ENCODE results near the gene LRP3. TPM values are rescaled to one million over a fixed set of nuclear protein-coding genes. Genes with fewer than 3 reads are reported as not detected.
A peak's percentile ranks its signal among the peaks of the same experiment; 100 is the strongest.

The LRP3 gene
- total RNA-seq, 5 donors from 2014 or later (not counting 1 experiment from before 2014, with no cell fraction given): 0.13 to 0.55 (median 0.19) TPM; not detected in 2

DNA sequence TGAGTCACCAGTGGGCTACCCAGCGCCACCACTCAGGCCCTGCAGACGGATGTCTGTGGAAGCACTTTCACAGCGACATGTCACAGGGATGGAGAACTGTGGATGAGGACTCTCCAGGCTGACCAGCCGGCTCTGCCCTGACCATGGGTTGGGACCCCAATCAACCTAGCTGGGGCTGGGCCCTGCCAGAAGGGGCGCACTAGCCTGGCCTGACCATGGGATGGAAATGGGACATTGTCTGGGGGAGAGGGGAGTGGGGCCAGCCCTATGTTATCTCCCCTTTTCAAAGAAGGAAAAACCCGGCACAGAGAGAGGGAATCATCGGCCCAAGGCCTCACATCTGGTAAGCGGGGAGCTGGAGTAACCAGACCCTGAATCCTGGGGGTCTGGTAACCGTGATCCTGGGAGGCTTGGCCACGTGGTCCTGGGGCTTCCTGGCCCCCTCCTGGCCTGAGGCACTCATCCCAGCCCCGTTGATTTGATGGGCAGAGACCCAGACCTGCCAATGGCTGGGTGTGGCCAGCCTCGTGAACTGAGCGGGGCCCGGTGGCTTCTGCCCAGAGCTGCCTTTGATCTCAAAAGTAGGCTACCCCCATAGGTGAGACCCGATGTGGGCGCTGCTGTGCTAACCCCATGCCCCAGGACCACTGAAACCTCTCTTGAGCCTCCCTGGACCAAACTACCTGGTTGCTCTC, 42.7 kb downstream of the LRP3 start:
- H3K4me3 Mint-ChIP-seq: no peak overlapping the region
- H3K27me3 Mint-ChIP-seq: peaks cover 0 to 6% of the 10 kb centered on the region in 2 donors
- Histone ChIP-seq H3K27ac (ENCODE audit: low read length) (no peak overlapping the region), H3K9me3 (no peaks in the 10 kb centered on the region), H3K4me3 (ENCODE audit: control insufficient read depth in 1 of 2, extremely low read depth in 1 of 2, low read length in 1 of 2) (no peak overlapping the region), H3K27me3 (replicated peaks in 1 of 2; ENCODE audit: control insufficient read depth in 2 of 2, extremely low read depth in 1 of 2, insufficient read depth in 2 of 2, low read length in 1 of 2) (peaks cover 2 to 39% of the 10 kb centered on the region in 2 experiments), H3K36me3 (ENCODE audit: control insufficient read depth in 2 of 2, extremely low read depth in 1 of 2, insufficient read depth in 1 of 2, low read length in 1 of 2) (no peaks in the 10 kb centered on the region), H3K4me1 (ENCODE audit: control insufficient read depth in 1 of 2, extremely low read depth in 1 of 2, insufficient read depth in 2 of 2, low read length in 2 of 2) (peaks cover 0 to 54% of the 10 kb centered on the region in 2 experiments)
- no peak overlapping the region for H3K27ac Mint-ChIP-seq
- H3K36me3 Mint-ChIP-seq: no peaks in the 10 kb centered on the region
- DNase-seq (no peak), ATAC-seq (replicated peaks in 1 of 4) (no peak)
- CTCF ChIA-PET: interaction anchor here (0.6 to 1.5 kb wide), 6 partner anchors 87 to 671 kb away, joined by 3 to 17 read pairs (median 4); partner anchors contain the start of gene CEBPG (in 1 of the 2)
- peaks cover 0 to 9% (median 6%) of the 10 kb centered on the region in 3 donors for H3K4me1 Mint-ChIP-seq
- 84% methylated on average over 16 of the region's 16 CpGs for WGBS (ENCODE audit: insufficient coverage)
- POLR2A ChIA-PET: no interaction called here
- no peaks in the 10 kb centered on the region for H3K9me3 Mint-ChIP-seq

DNA sequence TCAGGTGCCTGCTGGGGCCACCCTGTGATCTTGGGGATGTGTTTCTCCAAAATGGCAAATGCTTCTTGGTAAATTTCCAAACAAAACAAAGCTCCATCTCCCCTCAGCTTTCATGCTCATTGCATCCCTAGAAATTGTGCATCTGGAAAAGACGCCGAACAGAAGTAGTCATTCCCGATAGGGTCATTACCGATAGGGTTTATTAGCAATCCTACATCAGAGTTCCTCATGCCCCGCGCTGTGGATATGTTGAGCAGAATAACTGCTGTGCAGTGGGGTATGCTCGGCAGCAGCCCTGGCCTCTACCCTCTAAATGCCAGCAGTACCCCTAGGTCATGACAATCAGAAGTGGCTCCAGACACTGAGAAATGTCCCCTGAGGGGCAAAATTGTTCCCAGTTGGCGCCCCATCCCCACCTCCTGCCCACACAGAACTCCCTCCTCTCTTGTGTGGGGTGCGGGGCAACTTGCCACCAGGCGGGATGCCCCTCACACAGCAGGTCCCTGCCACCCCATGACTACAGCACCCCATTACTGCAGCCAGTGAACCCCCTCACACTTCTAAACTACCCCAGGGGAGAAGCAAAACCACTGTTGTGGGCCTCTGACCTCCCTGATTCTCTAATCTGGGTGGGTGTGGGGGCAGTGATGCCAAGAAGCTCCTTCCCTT, 44.5 kb downstream of the LRP3 start:
- H3K4me1 ChIP-seq (ENCODE audit: control insufficient read depth in 1 of 2, extremely low read depth in 1 of 2, insufficient read depth in 2 of 2, low read length in 2 of 2): peaks cover 0 to 60% of the 10 kb centered on the region in 2 experiments
- Mint-ChIP-seq H3K36me3 (no peaks in the 10 kb centered on the region), H3K9me3 (no peaks in the 10 kb centered on the region), H3K4me3 (no peak overlapping the region), H3K4me1 (peaks cover 0 to 9% (median 6%) of the 10 kb centered on the region in 3 donors), H3K27ac (no peak overlapping the region), H3K27me3 (peaks cover 4 to 9% of the 10 kb centered on the region in 2 donors)
- ChIA-PET POLR2A (no interaction called here), CTCF (interaction anchor here in 1 of 2 donors (0.6 to 0.9 kb wide), 2 partner anchors 167 to 741 kb away, joined by 3 to 6 read pairs; no protein-coding TSS in a partner anchor)
- no peaks in the 10 kb centered on the region for H3K9me3 ChIP-seq
- peaks cover 0 to 29% of the 10 kb centered on the region in 2 experiments for H3K27me3 ChIP-seq (replicated peaks in 1 of 2; ENCODE audit: control insufficient read depth in 2 of 2, extremely low read depth in 1 of 2, insufficient read depth in 2 of 2, low read length in 1 of 2)
- 87% methylated on average over 4 of the region's 10 CpGs for WGBS (ENCODE audit: insufficient coverage)
- ATAC-seq (replicated peaks in 1 of 4): no peak
- no peak overlapping the region for H3K4me3 ChIP-seq (ENCODE audit: control insufficient read depth in 1 of 2, extremely low read depth in 1 of 2, low read length in 1 of 2)
- no peak for DNase-seq
- H3K36me3 ChIP-seq (ENCODE audit: control insufficient read depth in 2 of 2, extremely low read depth in 1 of 2, insufficient read depth in 1 of 2, low read length in 1 of 2): no peaks in the 10 kb centered on the region
- H3K27ac ChIP-seq (ENCODE audit: low read length): no peak overlapping the region

DNA sequence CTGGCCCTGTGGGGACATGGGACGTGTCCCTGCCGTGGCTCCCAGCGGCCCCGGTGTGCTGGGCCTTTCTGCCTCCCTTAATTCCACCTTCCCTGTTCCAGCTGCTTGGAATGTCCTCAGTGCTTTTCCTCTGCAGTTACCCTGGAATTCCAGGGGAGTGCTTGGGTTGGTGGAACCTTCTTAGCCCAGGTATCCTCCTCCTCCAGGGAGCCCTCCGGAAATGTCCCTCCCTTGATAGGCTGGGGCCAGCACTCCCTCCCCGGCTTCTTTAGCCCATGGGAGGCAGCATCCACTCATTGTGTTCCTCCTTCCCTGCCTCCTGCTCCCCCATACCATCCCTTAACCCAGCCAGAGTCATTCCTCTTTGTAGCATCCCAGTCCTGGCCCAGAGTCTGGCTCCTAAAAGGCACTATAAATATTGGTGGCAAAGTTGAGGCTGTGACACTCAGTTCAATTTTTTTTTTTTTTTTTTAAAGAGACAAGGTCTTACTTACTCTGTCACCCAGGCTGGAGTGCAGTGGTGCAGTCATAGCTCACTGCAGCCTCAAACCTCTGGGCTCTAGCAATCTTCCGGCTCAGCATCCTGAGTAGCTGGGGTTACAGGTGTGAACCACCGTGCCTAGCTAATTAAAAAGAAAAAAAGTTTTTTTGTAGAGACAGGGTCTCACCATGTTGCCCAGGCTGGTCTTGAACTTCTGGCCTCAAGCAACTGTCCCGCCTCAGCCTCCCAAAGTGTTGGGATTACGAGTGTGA, 45.3 kb downstream of the LRP3 start:
- H3K27ac ChIP-seq (ENCODE audit: low read length): no peak overlapping the region
- 100% methylated on average over 1 of the region's 10 CpGs for WGBS (ENCODE audit: insufficient coverage)

DNA sequence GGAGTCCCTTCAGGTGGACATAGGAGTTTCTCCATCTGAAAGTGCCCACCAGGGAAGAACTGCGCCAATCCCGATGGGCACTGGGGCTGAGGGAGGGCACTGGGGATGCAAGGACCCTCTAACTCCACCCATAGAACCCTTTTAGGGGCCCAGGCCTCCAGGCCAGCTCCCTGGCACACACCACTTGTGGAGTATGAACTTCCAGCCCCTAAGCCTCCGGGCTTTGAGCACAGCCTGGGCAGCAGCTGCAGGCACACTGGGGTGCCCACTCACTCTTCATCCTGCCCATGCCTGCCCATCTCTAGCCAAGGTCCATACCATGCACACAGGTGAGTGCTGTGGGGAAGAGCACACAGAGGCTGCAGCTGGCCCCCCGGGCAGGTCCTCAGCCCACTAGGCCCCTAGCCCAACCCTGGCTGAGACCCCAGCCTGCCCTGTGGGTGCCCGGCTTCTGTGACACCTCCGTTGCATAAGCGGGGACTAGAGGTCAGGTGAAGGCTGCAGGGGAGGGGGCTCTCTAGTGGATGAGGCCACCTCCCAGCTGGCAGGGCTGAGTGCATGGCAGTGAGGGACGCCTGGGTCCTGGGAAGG, 46.1 kb downstream of the LRP3 start:
- ATAC-seq (replicated peaks in 1 of 4) (no peak), DNase-seq (no peak)
- H3K27ac Mint-ChIP-seq: no peak overlapping the region
- H3K9me3 Mint-ChIP-seq: no peaks in the 10 kb centered on the region
- no peak overlapping the region for H3K4me3 ChIP-seq (ENCODE audit: control insufficient read depth in 1 of 2, extremely low read depth in 1 of 2, low read length in 1 of 2)
- H3K36me3 Mint-ChIP-seq: no peaks in the 10 kb centered on the region
- WGBS (ENCODE audit: insufficient coverage): 98% methylated on average over 6 of the region's 8 CpGs
- peaks cover 4 to 9% of the 10 kb centered on the region in 2 donors for H3K27me3 Mint-ChIP-seq
- no peaks in the 10 kb centered on the region for H3K36me3 ChIP-seq (ENCODE audit: control insufficient read depth in 2 of 2, extremely low read depth in 1 of 2, insufficient read depth in 1 of 2, low read length in 1 of 2)
- no peaks in the 10 kb centered on the region for H3K9me3 ChIP-seq
- ChIA-PET CTCF (no interaction called here), POLR2A (no interaction called here)
- peaks cover 0 to 17% of the 10 kb centered on the region in 2 experiments for H3K27me3 ChIP-seq (replicated peaks in 1 of 2; ENCODE audit: control insufficient read depth in 2 of 2, extremely low read depth in 1 of 2, insufficient read depth in 2 of 2, low read length in 1 of 2)
- no peak overlapping the region for H3K27ac ChIP-seq (ENCODE audit: low read length)
- no peak overlapping the region for H3K4me3 Mint-ChIP-seq
- H3K4me1 ChIP-seq (ENCODE audit: control insufficient read depth in 1 of 2, extremely low read depth in 1 of 2, insufficient read depth in 2 of 2, low read length in 2 of 2): peaks cover 0 to 56% of the 10 kb centered on the region in 2 experiments
- peaks cover 0 to 7% (median 3%) of the 10 kb centered on the region in 3 donors for H3K4me1 Mint-ChIP-seq

More for the DNA sequence above, 45.3 kb downstream of the LRP3 start:
- DNase-seq (peak in 1 of 35 experiments; percentile 33), ATAC-seq (replicated peaks in 1 of 4) (no peak)
- H3K4me1 Mint-ChIP-seq: peaks cover 0 to 9% (median 6%) of the 10 kb centered on the region in 3 donors
- peak overlapping the region in 1 of 2 donors; percentile 13 for H3K27ac Mint-ChIP-seq
- no peak overlapping the region for H3K4me3 Mint-ChIP-seq
- ChIA-PET CTCF (interaction anchor here in 1 of 2 donors (0.9 kb wide), 1 partner anchor 166 kb away, joined by 6 read pairs; no protein-coding TSS in a partner anchor), POLR2A (no interaction called here)
- Histone ChIP-seq H3K4me1 (ENCODE audit: control insufficient read depth in 1 of 2, extremely low read depth in 1 of 2, insufficient read depth in 2 of 2, low read length in 2 of 2) (peaks cover 0 to 60% of the 10 kb centered on the region in 2 experiments), H3K36me3 (ENCODE audit: control insufficient read depth in 2 of 2, extremely low read depth in 1 of 2, insufficient read depth in 1 of 2, low read length in 1 of 2) (no peaks in the 10 kb centered on the region), H3K4me3 (ENCODE audit: control insufficient read depth in 1 of 2, extremely low read depth in 1 of 2, low read length in 1 of 2) (no peak overlapping the region), H3K9me3 (no peaks in the 10 kb centered on the region), H3K27me3 (replicated peaks in 1 of 2; ENCODE audit: control insufficient read depth in 2 of 2, extremely low read depth in 1 of 2, insufficient read depth in 2 of 2, low read length in 1 of 2) (peaks cover 0 to 25% of the 10 kb centered on the region in 2 experiments)
- H3K27me3 Mint-ChIP-seq: peaks cover 4 to 11% of the 10 kb centered on the region in 2 donors
- no peaks in the 10 kb centered on the region for H3K9me3 Mint-ChIP-seq
- no peaks in the 10 kb centered on the region for H3K36me3 Mint-ChIP-seq

DNA sequence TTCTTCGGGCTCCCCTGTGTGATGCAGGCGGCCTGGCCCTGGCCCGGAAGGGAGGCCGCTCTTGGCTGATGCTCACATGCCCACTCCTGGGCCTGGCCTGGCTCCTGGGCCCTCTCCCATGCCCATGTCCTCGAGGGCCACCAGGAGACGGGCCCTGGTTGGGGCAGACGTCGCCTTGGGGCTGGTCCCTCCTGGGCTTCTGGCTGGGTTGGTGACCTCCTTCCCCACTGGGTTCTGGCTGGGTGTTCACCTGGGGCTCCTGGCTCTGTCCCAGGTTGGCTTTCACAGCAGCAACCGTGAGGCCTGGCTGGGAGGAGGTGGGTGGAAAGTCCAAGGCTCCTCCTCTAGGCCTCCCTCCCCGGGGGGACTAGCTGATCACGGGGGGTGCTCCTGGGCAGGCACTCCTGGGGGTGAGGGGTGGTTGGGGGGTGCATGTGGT, 47.0 kb downstream of the LRP3 start:
- no peak overlapping the region for H3K4me3 Mint-ChIP-seq
- 84% methylated on average over 6 of the region's 11 CpGs for WGBS (ENCODE audit: insufficient coverage)
- peaks cover 0 to 49% of the 10 kb centered on the region in 2 experiments for H3K4me1 ChIP-seq (ENCODE audit: control insufficient read depth in 1 of 2, extremely low read depth in 1 of 2, insufficient read depth in 2 of 2, low read length in 2 of 2)
- H3K36me3 Mint-ChIP-seq: no peaks in the 10 kb centered on the region
- peaks cover 0 to 4% (median 0%) of the 10 kb centered on the region in 3 donors for H3K4me1 Mint-ChIP-seq
- no peaks in the 10 kb centered on the region for H3K9me3 ChIP-seq
- CTCF ChIA-PET: interaction anchor here in 1 of 2 donors (0.5 to 0.6 kb wide), 2 partner anchors 55 to 1192 kb away, joined by 3 to 4 read pairs; no protein-coding TSS in a partner anchor
- ATAC-seq (replicated peaks in 1 of 4) (no peak), DNase-seq (peak in 1 of 35 experiments; percentile 46)
- peaks cover 4 to 6% of the 10 kb centered on the region in 2 donors for H3K27me3 Mint-ChIP-seq
- no peak overlapping the region for H3K4me3 ChIP-seq (ENCODE audit: control insufficient read depth in 1 of 2, extremely low read depth in 1 of 2, low read length in 1 of 2)
- no peaks in the 10 kb centered on the region for H3K9me3 Mint-ChIP-seq
- no peaks in the 10 kb centered on the region for H3K36me3 ChIP-seq (ENCODE audit: control insufficient read depth in 2 of 2, extremely low read depth in 1 of 2, insufficient read depth in 1 of 2, low read length in 1 of 2)
- POLR2A ChIA-PET: no interaction called here
- peak overlapping the region; percentile 60 for H3K27ac ChIP-seq (ENCODE audit: low read length)
- H3K27ac Mint-ChIP-seq: no peak overlapping the region
- peaks cover 0 to 15% of the 10 kb centered on the region in 2 experiments for H3K27me3 ChIP-seq (replicated peaks in 1 of 2; ENCODE audit: control insufficient read depth in 2 of 2, extremely low read depth in 1 of 2, insufficient read depth in 2 of 2, low read length in 1 of 2)

Data from T-cell (primary cell).